GM12801 (cell line): ENCODE data around the gene DAB1.

ENCODE experiments used
- TF ChIP-seq, protein P1 (sequence below): IDR thresholded peaks from one replicate; pipeline ENCODE4 v1.5.1; 2011; ENCODE audit warnings: control low read depth; ENCODE audit not compliant: insufficient read length; ENCODE audit errors: extremely low read depth

The DAB1 gene

GRCh38 chr1:56972976-56973375, 450.9 kb downstream of the DAB1 start:
- TF ChIP-seq, protein P1, sequence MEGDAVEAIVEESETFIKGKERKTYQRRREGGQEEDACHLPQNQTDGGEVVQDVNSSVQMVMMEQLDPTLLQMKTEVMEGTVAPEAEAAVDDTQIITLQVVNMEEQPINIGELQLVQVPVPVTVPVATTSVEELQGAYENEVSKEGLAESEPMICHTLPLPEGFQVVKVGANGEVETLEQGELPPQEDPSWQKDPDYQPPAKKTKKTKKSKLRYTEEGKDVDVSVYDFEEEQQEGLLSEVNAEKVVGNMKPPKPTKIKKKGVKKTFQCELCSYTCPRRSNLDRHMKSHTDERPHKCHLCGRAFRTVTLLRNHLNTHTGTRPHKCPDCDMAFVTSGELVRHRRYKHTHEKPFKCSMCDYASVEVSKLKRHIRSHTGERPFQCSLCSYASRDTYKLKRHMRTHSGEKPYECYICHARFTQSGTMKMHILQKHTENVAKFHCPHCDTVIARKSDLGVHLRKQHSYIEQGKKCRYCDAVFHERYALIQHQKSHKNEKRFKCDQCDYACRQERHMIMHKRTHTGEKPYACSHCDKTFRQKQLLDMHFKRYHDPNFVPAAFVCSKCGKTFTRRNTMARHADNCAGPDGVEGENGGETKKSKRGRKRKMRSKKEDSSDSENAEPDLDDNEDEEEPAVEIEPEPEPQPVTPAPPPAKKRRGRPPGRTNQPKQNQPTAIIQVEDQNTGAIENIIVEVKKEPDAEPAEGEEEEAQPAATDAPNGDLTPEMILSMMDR: no peak

DNA sequence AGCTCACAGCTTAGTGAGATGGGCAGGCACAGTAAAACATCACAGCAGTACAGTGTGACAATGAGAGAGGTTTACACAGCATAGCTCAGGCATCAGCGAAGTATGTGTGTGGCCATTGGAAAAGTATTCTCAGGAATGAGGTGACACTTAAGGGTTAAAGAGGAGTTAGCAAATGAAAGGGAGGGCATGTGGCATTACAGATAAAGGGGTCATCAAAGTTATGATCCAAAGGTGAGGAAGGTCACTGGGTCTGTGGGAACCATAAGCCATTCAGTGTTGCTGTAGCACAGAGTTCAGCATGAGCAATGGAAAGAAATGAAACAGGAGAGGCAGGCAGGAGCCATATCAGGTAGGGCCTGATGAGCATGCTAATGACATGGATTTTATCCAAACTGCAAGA, 453.6 kb downstream of the DAB1 start:
- TF ChIP-seq, protein P1: no peak

- TF ChIP-seq, protein P1: no peak
Measured at GRCh38 chr1:56968878-56969495, 454.9 kb downstream of the DAB1 start.

GRCh38 chr1:56967900-56968832, 455.7 kb downstream of the DAB1 start:
- TF ChIP-seq, protein P1: no peak

- TF ChIP-seq, protein P1: no peak
Measured at GRCh38 chr1:56967355-56967754, 456.5 kb downstream of the DAB1 start.

GRCh38 chr1:56966698-56966999, 457.2 kb downstream of the DAB1 start:
- TF ChIP-seq, protein P1: no peak

DNA sequence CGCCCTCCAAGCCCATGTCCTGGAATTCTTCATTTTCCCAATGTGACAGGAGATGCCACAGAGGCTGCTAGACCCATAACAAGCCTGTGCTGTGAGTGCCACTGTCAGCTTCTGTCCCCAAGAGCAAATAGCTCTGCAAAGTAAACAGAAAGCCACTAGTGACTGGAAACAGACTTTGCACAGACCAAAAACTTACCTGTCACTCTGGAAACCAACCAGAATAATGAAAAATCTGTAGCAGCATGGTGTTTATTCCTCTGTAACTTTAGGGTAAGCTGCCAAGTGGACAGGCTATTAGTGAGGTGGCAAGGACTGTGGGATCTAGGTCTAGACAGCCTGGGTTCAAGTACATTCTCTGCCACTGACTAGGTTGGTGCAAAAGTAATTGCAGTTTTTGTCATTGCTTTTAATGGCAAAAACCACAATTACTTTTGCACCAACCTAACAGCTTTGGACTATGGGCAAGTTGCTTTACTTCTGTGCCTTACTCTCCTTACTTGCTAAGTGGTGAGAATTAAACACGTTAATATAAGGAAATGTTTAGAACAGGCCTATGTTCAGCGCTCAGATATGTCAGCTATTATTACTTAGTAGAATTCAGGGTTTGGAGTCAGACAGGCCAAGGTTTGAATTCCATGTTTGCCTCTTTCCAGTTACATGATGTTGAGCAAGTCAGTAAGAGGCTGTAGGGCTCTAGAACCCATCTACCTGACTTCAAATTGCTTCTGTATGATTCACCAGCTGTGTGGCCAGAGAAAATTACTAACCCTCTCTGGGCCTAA, 457.8 kb downstream of the DAB1 start, which contains the start of gene C8B:
Gene C8B (minus strand): TSS at position 100 of the 782 bp plus-strand sequence. CDS start 67 bp downstream, at position 33.
- TF ChIP-seq, protein P1: no peak
